Common myeloid progenitor, CD34-positive (primary cell): ENCODE measurements around the gene GSK3A.

Source experiments
- CTCF ChIA-PET: fragments of 350-600 bp; sonication (Branson Sonifier 250); formaldehyde crosslinking; loops from one replicate; lab custom pipeline; 2021; ENCODE audit warnings: antibody characterized with exemption; lab: Charles Lee
- POLR2A ChIA-PET: fragments of 350-600 bp; sonication (Branson Sonifier 250); formaldehyde crosslinking; loops from one replicate; lab custom pipeline; 2021; ENCODE audit warnings: antibody characterized with exemption; lab: Charles Lee
- DNase-seq, 3 donors: peaks; one replicate each; pipeline versions ENCODE4 v3.0.0 to v3.0.0-alpha.2; 2013
- H3K27ac ChIP-seq, 2 experiments: 1 replicate in 1 of 2; 2 replicates in 1 of 2; pipeline ENCODE4 v1.7.0; 2013; ENCODE audit warnings: inconsistent platforms in 2 of 2, low read length in 2 of 2, mild to moderate bottlenecking in 2 of 2, low read depth in 1 of 2, moderate library complexity in 1 of 2; ENCODE audit not compliant: severe bottlenecking in 2 of 2, insufficient read depth in 1 of 2, poor library complexity in 1 of 2
- H3K27me3 ChIP-seq, 5 experiments: replicated peaks in 2 of 5; 1 replicate in 3 of 5; 2 replicates in 2 of 5; pipeline versions ENCODE4 v1.6.1 to v1.7.0; 2013; ENCODE audit warnings: low read length in 4 of 5, mild to moderate bottlenecking in 2 of 5, moderate library complexity in 2 of 5, inconsistent platforms in 1 of 5; ENCODE audit not compliant: insufficient read depth in 5 of 5, control insufficient read depth in 4 of 5
- H3K36me3 ChIP-seq, 4 experiments: 1 replicate in 2 of 4; 2 replicates in 2 of 4; pipeline versions ENCODE4 v1.6.1 to v1.7.0; 2013; ENCODE audit warnings: low read length in 3 of 4, control low read depth in 1 of 4, mild to moderate bottlenecking in 1 of 4; ENCODE audit not compliant: control insufficient read depth in 4 of 4, insufficient read depth in 4 of 4
- H3K4me1 ChIP-seq, 4 experiments: 1 replicate in 3 of 4; 2 replicates in 1 of 4; pipeline versions ENCODE4 v1.6.1 to v1.7.1; 2013; ENCODE audit warnings: low read length in 3 of 4, mild to moderate bottlenecking in 3 of 4, control low read depth in 1 of 4, inconsistent platforms in 1 of 4, moderate library complexity in 1 of 4; ENCODE audit not compliant: control insufficient read depth in 4 of 4, insufficient read depth in 4 of 4; ENCODE audit errors: control extremely low read depth in 1 of 4
- H3K4me3 ChIP-seq, 7 experiments: 1 replicate in 4 of 7; 2 replicates in 3 of 7; pipeline versions ENCODE4 v1.5.1 to v1.7.0; 2013; ENCODE audit warnings: mild to moderate bottlenecking in 7 of 7, low read length in 6 of 7, moderate library complexity in 6 of 7, inconsistent platforms in 2 of 7, low read depth in 2 of 7, control low read depth in 1 of 7; ENCODE audit not compliant: insufficient read depth in 4 of 7, control insufficient read depth in 1 of 7; ENCODE audit errors: extremely low read depth in 1 of 7
- H3K9me3 ChIP-seq, 5 experiments: 1 replicate in 4 of 5; 2 replicates in 1 of 5; pipeline versions ENCODE4 v1.6.1 to v1.7.1; 2013; ENCODE audit warnings: low read length in 4 of 5, mild to moderate bottlenecking in 2 of 5, inconsistent platforms in 1 of 5, low read depth in 1 of 5, moderate library complexity in 1 of 5; ENCODE audit not compliant: control insufficient read depth in 4 of 5, insufficient read depth in 2 of 5; ENCODE audit errors: control extremely low read depth in 1 of 5
- WGBS: methylation state at CpG from one replicate; pipeline ENCODE4 v1.1.5; 2013; ENCODE audit not compliant: insufficient coverage; 5-methylcytosine and 5-hydroxymethylcytosine counted together

GSK3A gene

DNA sequence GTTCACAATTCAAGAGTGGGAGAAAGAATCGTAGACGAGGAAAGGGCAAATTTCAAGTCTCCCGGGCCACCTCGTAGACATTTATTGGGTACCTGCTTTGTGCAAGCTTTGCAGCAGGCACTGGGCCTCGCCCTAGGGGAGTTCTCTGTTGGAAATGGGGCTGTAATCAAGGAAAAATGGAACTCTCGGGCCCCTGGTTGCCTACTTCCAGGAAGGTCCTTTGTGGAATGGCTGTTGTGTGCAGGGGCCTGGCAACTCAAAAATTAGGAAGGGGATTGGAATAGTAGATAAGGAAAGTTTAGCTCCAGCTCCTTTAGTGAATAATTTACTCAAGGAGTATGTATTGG is 21.7 kb downstream of the GSK3A start:
- POLR2A ChIA-PET, result interaction anchor here (0.7 to 1.5 kb wide), 4 partner anchors 21 to 24 kb away, joined by 3 to 4 read pairs (median 3); no protein-coding TSS in a partner anchor

DNA sequence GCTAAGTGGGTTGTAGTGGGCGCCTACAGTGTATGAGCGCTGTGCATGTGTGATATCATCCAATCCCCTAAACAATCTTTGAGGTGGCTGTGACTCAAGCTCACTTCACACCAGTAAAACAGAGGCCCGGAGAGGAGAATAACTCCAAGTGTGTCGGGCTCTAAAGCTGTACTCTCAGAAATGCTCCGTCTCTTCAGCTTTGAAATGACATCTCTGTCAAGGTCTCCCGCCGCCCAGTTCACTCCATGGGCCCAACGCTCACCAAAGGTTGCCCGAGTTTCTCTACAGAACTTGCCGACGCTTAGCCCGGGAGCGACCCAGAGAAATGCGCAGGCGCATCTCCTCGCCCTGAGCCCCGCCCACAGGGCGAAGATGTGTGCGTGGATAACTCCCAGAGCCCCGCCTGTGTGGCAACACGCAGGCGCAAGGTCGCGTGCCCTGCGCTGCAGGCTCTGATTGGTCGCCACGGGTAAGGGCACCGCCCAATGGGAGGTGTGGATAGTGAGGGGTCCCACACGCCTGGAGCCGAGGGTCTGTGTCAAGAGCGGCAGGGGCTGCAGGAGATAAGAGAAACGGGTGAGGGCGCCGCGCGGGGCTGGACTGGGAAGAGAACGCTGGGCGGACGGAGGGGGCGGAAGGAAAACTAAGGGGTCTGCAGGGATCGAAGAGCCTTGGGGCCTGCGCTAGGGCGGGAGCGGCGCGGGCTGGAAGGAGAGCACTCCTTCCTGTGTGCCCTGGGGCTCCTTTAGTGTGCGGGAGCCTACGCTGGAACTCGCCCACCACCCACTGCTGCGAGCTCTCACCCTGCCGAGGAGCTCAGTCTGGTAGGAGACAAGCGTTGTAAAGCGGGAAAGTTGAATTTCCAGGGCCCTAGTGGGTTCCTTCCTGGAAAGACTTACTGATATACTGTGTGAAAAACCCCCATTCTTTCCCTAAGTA is 22.3 kb downstream of the GSK3A start, which contains the start of gene ZNF526:
ZNF526 (plus strand) TSS at position 501 of the 939 bp plus-strand sequence. CDS start 4,092 bp downstream, outside the sequence.
- peaks cover 7 to 52% (median 41%) of the 10 kb centered on the region in 4 experiments for H3K4me1 ChIP-seq

More for the DNA sequence above, 21.7 kb downstream of the GSK3A start:
- H3K9me3 ChIP-seq, result no peaks in the 10 kb centered on the region
- peaks cover 7 to 45% (median 37%) of the 10 kb centered on the region in 4 experiments for H3K4me1 ChIP-seq
- no peaks in the 10 kb centered on the region for H3K27me3 ChIP-seq
- WGBS, result 0% methylated on average over 5 of the region's 6 CpGs
- peak overlapping the region; percentile 75 to 92 for H3K27ac ChIP-seq
- DNase-seq, result no peak
- CTCF ChIA-PET, result interaction anchor here (0.6 to 3.1 kb wide), 10 partner anchors 8 to 58 kb away, joined by 3 to 18 read pairs (median 4); partner anchors contain the start of gene GSK3A
- peaks cover 0 to 20% (median 13%) of the 10 kb centered on the region in 4 experiments for H3K36me3 ChIP-seq
- H3K4me3 ChIP-seq, result peak overlapping the region in 6 of 7 experiments; percentile 78 to 92 (median 86)

DNA sequence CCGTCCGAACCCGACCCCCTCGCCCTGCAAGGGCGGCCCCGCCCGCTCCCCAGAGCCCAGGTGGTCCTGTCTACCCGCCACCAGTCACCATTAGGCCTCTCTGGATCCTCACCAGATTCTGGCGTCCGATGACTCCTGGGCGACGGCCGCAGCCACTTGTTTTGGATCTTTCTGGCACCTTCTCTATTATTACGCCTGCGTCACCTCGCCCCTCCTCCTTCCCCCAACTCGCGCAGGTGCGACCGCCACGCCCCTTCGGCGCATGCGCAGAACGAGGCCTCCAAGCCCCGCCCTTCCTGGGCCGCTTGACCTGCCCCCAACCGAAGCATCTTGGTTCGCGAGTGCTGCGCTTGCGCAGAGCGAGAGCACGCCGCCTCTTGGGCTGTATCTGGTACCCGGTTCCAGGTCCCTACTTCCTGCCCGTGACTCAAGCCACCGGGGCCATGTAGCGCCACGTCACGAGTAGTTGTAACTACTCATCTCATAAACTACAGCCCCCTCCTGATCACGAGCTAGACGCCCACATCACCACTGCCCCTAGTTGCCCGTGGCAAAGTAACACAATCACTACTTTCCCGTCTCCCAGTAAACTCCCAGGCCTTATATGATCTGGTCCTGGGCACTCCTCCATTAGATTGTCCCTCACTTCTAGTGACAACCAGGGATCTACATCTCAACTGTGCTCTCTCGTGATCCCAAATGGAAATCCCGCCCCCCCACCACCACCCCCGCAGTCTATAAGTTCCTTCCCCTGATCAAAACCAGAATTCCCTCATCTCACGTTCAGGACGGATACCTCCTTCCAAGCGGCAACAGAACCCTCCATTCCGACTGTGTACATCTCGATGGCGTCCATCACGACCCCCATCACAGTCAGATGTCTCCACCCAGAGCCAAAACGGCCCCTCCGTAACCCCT is 24.6 kb downstream of the GSK3A start, which contains the start of gene DEDD2:
DEDD2 (minus strand) TSS at position 158 of the 918 bp plus-strand sequence. CDS start 670 bp downstream, outside the sequence.
- peak; percentile 99 to 100 (median 99) for DNase-seq
- H3K36me3 ChIP-seq, result peaks cover 2 to 24% (median 17%) of the 10 kb centered on the region in 4 experiments
- no peaks in the 10 kb centered on the region for H3K27me3 ChIP-seq
- WGBS, result 20% methylated on average over 50 of the region's 57 CpGs
- H3K9me3 ChIP-seq, result no peaks in the 10 kb centered on the region
- CTCF ChIA-PET, result interaction anchor here (0.7 to 2.2 kb wide), 5 partner anchors 10 to 34 kb away, joined by 3 to 6 read pairs (median 3); no protein-coding TSS in a partner anchor
- POLR2A ChIA-PET, result interaction anchor here (0.6 to 1.5 kb wide), 3 partner anchors 10 to 26 kb away, joined by 3 read pairs; no protein-coding TSS in a partner anchor
- H3K4me3 ChIP-seq, result peak within 1 kb of the TSS; percentile 76 to 97 (median 91)
- H3K27ac ChIP-seq, result peak within 1 kb of the TSS; percentile 88 to 95
- peaks cover 7 to 52% (median 41%) of the 10 kb centered on the region in 4 experiments for H3K4me1 ChIP-seq

More for the DNA sequence above, 22.3 kb downstream of the GSK3A start, which contains the start of gene ZNF526:
- ChIA-PET CTCF (interaction anchor here (0.6 to 3.1 kb wide), 14 partner anchors 9 to 59 kb away, joined by 3 to 18 read pairs (median 4); partner anchors contain the start of gene GSK3A), POLR2A (interaction anchor here (0.6 to 1.5 kb wide), 6 partner anchors 17 to 25 kb away, joined by 3 to 5 read pairs (median 3); partner anchors contain the start of gene GSK3A)
- peak within 1 kb of the TSS; percentile 71 to 92 (median 83) for H3K4me3 ChIP-seq
- H3K27me3 ChIP-seq, result no peaks in the 10 kb centered on the region
- DNase-seq, result peak; percentile 98 to 99 (median 98)
- peaks cover 0 to 14% (median 11%) of the 10 kb centered on the region in 4 experiments for H3K36me3 ChIP-seq
- H3K27ac ChIP-seq, result peak within 1 kb of the TSS; percentile 75 to 92
- 0% methylated on average over 43 of the region's 53 CpGs for WGBS
- no peaks in the 10 kb centered on the region for H3K9me3 ChIP-seq

DNA sequence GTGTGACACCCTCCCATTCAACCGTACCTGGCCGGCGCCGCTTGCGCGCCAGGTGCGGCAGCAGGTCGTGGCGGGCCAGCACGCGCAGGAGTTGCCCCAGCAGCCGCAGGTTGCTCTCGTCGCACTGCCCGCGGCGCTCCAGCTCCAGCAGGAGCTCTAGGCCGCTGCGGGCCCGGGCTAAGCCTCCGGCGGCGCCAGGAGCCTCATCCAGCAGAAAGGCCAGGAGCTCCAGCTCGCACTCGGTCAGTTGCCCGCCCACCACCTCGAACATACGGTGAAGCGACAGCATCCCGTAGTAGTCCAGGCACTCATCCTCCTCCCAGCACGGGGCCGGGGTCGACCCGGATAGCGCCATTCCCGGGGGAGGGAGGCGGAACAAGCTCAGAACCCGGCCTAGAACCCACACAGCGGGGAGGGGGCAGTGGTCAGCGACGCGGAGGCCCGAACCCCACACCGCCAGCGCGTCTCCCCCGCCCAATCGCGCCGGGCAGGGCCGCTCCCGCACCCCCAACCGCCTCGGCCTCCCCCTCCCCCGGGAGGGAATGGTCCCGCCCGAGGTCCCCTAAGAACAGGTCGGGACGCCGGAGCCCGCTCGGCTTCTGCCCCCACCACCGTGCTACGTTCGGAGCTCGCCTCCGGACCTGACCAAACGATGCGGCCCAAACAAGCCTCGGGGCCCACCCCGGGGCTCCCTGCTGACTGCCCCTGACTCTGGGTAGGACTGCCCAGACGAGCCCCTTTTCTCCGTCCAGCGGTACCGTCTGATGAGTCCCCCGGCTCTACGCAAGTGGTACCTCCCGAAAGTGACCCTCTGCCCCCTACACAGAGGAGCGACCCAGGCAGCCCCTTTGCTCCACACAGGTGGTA is 25.5 kb downstream of the GSK3A start:
- WGBS, result under 1% methylated on average over 53 of the region's 79 CpGs
- CTCF ChIA-PET, result interaction anchor here (0.7 to 2.7 kb wide), 4 partner anchors 9 to 34 kb away, joined by 3 to 12 read pairs (median 4); no protein-coding TSS in a partner anchor
- no peaks in the 10 kb centered on the region for H3K9me3 ChIP-seq
- H3K27me3 ChIP-seq, result no peaks in the 10 kb centered on the region
- POLR2A ChIA-PET, result interaction anchor here (1.4 to 1.5 kb wide), 2 partner anchors 9 to 18 kb away, joined by 3 read pairs; no protein-coding TSS in a partner anchor
- peak overlapping the region; percentile 76 to 97 (median 91) for H3K4me3 ChIP-seq
- peaks cover 6 to 30% (median 20%) of the 10 kb centered on the region in 4 experiments for H3K36me3 ChIP-seq
- DNase-seq, result peak in 2 of 3 donors; percentile 48 to 54
- H3K4me1 ChIP-seq, result peaks cover 7 to 52% (median 41%) of the 10 kb centered on the region in 4 experiments
- peak overlapping the region; percentile 88 to 95 for H3K27ac ChIP-seq

DNA sequence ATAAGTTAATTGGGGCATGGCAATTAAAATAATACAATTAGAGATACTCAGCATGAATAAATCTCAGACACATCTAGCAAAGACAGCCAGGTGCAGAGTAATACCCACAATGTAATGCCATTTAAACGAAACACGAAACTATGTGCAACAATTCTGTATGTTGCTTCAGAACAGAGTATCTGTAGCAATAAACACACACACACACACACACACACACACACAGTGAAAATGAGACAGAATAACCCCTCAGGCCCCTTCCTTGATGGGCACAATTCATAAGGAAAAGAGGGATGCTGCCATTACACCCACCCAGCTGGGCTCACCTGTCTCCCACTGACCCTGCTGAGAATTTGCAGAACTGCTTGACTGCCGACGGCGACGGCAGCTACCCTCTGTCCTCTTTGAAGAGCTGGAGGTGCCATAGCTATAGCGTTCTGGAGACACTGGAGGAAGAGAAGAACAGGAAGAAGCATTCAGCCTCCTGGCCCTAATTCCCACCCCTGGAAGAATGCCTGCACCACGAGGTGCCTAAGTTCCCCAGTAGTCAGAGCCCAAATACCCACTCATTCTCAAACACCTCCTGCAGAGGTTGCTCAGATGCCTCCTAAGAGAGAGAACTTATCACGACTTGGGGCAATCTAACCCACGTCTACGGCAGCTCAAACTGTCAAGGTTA is 27.5 kb downstream of the GSK3A start:
- CTCF ChIA-PET, result interaction anchor here (1.0 to 2.7 kb wide), 2 partner anchors 16 to 20 kb away, joined by 5 to 12 read pairs; no protein-coding TSS in a partner anchor
- Histone ChIP-seq H3K4me3 (peak overlapping the region in 1 of 7 experiments; percentile 8), H3K9me3 (no peaks in the 10 kb centered on the region), H3K4me1 (peaks cover 4 to 39% (median 32%) of the 10 kb centered on the region in 4 experiments), H3K27me3 (no peaks in the 10 kb centered on the region), H3K36me3 (peaks cover 6 to 46% (median 21%) of the 10 kb centered on the region in 4 experiments), H3K27ac (no peak overlapping the region)
- POLR2A ChIA-PET, result interaction anchor here (0.9 kb wide), 1 partner anchor 27 kb away, joined by 3 read pairs; no protein-coding TSS in a partner anchor
- no peak for DNase-seq
- 77% methylated on average over 6 of the region's 11 CpGs for WGBS
